CD4-positive, alpha-beta T cell treated with Interleukin-17A for 4 hours (primary cell): ENCODE measurements around the gene DHCR7.

Experiments used
- DNase-seq: peaks from one replicate; pipeline ENCODE4 v3.0.0-alpha.2; 2020; ENCODE audit warnings: mixed read lengths

DHCR7 gene, protein sequence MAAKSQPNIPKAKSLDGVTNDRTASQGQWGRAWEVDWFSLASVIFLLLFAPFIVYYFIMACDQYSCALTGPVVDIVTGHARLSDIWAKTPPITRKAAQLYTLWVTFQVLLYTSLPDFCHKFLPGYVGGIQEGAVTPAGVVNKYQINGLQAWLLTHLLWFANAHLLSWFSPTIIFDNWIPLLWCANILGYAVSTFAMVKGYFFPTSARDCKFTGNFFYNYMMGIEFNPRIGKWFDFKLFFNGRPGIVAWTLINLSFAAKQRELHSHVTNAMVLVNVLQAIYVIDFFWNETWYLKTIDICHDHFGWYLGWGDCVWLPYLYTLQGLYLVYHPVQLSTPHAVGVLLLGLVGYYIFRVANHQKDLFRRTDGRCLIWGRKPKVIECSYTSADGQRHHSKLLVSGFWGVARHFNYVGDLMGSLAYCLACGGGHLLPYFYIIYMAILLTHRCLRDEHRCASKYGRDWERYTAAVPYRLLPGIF

GRCh38 chr11:71448257-71449171, at the start of gene DHCR7:
Gene DHCR7 (minus strand): TSS chr11:71448393. CDS start chr11:71444952, 3,441 bp downstream.
- peak; percentile 94 for DNase-seq

DNA sequence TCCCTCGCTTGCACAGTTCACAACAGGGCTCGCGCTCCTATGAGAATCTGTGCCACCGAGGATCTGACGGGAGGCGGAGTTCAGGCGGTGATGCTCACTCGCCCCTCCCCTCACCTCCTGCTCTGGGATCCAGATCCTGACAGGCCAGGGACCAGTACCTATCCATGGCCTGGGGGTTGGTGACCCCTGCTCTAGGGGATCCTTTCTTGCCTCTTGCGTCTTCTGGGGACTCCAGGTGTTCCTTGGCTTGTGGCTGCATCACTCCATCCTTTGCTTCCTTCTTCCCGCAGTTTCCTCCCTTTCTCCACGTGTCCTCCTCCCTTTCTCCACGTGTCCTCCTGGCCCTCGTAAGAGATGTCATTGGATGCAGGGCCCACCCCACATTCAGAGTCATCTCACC, 48.2 kb upstream of the DHCR7 start:
- DNase-seq, result no peak

DNA sequence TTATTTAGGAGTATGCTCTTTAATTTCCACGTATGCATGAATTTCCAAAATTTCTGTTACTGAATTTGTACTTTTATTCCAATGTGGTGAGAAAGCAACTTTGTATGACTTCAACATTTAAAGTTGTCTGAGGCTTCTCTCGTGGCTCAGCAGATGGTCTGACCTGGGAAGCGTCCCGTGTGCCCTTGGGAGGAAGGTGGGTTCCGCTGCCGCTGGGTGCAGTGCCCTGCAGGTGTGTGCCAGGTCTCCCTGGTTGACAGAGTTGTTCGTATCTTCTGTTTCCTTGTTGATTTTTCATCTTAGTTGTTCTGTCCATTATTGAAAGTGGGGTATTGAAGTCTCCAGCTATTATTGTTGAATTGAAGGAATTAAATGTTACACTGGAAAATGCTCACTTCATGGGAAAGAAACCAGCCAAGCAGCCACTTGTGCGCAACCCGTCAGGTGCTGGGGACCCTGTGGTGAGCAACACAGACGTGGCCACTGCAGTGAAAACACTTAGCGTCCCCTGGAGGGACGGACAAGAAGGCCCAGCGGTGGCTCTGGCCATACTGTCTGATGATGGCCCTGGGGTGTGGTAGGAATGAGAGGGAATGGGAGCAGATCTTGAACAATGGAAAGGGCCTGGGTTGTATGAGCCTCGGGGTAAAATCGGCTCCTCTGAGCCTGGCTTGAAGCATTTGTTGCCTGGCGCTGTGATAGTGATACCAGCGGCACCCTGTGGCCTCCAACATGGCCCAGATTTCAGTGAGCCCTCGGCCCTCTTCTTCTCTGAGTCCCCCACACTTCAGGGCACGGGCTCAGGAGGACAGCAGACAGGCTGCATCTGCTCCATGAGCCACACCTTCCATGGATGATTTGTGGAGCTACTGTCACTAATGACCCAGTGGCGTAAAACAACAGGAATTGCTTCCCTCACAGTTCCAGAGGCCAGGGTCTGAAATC, 47.4 kb upstream of the DHCR7 start:
- DNase-seq, result no peak

GRCh38 chr11:71491940-71492339, 43.7 kb upstream of the DHCR7 start:
- no peak for DNase-seq

DNA sequence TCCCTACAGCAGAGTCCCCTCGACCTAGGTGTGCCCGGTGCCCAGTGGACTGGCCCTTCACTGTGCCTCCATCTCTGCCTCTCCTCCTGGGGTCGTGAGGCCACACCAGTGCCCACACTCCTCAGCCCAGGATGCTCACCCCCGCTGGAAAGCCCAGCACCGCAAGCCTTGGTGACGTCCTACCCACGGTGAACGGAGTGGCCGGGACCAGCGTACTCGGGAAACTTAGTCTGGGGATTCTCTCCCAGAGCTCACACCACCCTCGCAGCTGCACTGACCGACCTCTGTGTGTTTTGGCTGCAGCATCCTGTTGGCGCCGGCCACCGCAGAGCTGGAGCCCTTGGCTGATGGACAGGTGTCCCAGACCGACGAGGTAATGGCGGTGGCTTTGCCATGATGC, 43.3 kb upstream of the DHCR7 start:
- DNase-seq, result no peak

DNA sequence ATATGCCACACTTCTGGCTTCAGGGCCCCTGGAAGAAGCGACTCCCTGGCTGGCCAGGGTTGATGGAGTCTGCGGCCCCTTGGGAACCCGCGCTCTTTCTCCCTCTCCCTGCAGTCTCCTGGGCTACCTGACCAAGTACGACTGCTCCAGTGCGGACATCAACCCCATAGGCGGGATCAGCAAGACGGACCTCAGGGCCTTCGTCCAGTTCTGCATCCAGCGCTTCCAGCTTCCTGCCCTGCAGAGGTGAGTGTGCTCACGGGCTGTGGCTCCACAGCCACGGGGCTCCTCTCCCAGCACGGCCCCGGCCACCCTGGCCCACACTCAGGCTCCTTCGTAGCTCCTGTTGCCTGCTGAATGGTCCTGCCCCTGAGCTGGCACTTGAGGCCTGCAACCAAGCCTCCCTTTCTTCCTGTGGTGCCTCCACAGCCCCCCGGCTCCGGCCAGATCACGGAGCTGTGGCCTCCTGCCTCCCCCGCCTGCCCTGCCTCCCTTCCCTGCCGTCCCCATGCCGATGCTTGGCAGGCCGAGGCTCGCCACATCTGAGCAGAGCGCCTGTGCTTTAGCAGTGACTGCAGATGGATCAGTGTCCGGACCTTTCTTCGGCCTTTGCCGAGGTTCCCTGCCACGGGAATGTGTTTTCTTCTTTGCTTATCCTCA, 42.7 kb upstream of the DHCR7 start:
- DNase-seq, result no peak

- no peak for DNase-seq
These were observed 42.0 kb upstream of the DHCR7 start for GRCh38 chr11:71490044-71490730.

DNA sequence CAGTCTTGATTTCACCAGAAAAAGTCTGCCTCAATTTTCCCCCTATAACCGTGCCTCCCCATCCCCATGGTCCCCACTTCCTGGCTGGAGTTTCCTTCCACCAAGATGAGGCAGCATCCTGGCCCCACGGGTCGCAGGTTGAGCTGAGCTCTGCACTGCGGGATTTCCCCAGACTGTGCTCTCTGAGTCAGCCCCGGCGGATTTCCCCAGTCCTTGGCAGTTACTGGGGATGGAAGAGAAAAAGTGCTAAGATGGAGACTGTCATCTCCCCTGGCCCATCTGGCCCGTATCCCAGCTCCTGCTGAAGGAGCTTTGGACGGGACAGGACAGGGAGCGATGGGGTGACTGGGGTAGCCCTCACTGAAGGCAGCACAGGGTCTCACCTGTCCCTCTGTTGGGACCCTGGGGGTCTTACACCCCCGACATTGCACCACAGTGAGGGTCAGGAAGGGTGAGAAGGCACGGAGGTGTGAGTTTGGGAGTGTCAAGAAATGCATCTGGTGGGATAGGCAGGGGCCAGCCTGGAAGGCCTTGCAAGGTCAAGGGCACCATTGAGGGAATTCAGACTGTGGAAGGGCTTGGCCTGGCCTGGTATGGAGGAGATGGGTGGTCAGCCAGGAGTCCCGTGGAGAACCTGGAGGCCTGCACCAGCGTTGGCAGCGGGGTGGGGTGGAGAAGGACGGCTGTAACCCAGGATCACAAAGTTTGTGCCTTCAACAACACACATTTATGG, 41.3 kb upstream of the DHCR7 start:
- DNase-seq, result no peak

DNA sequence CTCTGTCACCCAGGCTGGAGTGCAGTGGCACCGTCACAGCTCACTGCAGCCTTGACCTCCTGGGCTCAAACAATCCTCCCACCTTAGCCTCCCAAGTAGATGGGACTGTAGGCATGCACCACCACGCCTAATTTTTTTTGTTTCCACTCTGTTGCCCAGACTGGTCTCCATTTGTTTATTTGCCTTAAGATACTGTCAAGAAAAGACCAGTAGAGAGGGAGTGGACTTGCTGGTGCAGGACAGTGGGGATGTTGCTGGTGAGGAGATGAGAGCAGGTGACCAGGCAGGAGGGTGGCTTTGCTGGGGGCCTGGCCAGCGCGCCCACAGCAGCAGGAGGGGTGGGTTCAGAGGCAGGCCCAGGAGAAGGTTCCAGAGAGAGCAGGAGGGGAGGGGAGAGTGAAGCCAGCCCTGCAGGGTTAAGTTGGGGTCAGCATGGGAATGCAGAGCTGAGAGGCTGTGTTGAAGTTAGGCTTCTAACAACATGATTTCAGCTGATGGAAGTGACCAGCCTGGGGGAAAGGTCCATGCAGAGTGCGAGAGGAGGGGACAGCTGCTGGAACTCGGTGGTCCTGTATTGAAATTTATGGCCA, 40.6 kb upstream of the DHCR7 start:
- DNase-seq, result no peak

- DNase-seq, result no peak
These were observed 38.1 kb upstream of the DHCR7 start for GRCh38 chr11:71486320-71486719.

- no peak for DNase-seq
These were observed 37.3 kb upstream of the DHCR7 start for GRCh38 chr11:71485466-71485865.

GRCh38 chr11:71485063-71485399, 36.8 kb upstream of the DHCR7 start:
- DNase-seq, result no peak

DNA sequence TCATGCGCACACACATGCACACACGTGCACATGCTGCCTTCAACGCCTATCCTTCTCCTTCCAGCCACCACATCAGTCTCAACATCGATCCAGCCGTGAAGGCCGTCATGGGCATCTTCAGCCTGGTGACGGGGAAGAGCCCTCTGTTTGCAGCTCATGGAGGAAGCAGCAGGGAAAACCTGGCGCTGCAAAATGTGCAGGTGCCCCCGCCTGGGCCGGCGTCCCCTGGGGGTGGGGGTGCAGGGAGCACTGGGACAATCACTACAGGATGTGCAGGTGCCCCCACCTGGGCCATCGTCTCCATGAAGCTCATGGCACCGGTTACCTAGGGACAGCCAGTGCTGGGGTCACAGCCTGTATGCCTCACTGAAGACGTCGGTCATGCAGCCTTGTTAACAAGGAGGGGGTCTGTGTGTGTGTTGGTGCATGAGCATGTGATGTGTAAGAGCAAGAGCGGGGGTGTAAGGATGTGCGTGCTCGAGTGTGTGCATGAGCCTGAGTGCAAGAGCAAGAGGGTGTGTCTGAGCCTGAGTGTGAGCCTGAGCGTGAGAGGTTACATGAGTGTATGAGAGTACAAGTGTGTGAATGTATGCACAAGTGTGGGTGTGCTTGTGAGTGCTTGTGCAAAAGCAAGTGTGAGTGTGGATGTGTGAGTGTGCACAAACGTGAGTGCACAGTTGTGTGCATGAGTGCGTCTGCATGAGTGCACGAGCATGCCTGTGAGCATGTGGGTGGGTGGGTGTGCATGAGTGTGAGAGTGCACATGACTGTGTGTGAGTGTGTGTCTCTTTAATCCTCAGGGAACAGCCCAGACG, 36.3 kb upstream of the DHCR7 start:
- DNase-seq, result no peak

GRCh38 chr11:71483692-71484091, 35.5 kb upstream of the DHCR7 start:
- no peak for DNase-seq

DNA sequence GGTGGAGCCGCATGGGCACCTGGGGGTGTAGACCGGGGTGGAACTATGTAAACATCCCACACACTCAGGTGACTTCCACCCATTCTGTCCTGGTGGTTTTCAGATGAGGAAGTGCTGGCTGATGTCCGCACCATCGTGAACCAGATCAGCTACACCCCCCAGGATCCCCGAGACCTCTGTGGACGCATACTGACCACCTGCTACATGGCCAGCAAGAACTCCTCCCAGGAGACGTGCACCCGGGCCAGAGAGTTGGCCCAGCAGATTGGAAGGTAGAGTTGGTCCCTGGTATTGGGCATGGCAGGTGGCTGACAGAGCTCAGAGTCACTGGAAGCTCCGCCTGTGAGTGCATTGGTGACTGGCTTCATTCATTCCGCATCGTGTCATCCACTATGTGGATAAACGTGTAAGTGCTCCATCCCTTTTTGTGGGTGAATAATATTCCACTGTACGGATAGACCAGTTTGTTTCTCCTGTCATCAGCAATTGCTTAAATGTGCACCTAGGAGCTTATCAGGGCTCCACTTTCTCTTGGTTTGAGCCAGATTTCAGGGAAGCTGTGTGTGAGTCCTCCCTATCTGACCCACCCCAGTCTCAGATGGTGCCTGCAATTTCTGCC, 34.7 kb upstream of the DHCR7 start:
- no peak for DNase-seq

GRCh38 chr11:71482216-71482615, 34.0 kb upstream of the DHCR7 start:
- no peak for DNase-seq

- DNase-seq, result no peak
These were observed 33.1 kb upstream of the DHCR7 start for GRCh38 chr11:71481101-71481960.

- no peak for DNase-seq
These were observed 30.3 kb upstream of the DHCR7 start for GRCh38 chr11:71478528-71478840.
